Measurements from ENCODE around the gene DUX4.
"Not testable (repeated sequence)": the region's sequence is repeated elsewhere in the genome, so short reads cannot be mapped to it uniquely, and the experiment has no call there.

GRCh38 chr4:190179740-190180094, 6.1 kb downstream of the DUX4 start:
- not testable (repeated sequence) for TF ChIP-seq POLR2A, CTCF (IDR thresholded peaks at IDR 0.05)

Measured in prostate gland (tissue), 2 donors.